Amniotic stem cell (primary cell): ENCODE data around the gene ACTG2.
"Not testable (repeated sequence)": the region's sequence is repeated elsewhere in the genome, so short reads cannot be mapped to it uniquely, and the experiment has no call there.

Experiments used
- DNase-seq: peaks from one replicate; lab custom pipeline; 2025; lab: John Stamatoyannopoulos, UW

ACTG2 gene

DNA sequence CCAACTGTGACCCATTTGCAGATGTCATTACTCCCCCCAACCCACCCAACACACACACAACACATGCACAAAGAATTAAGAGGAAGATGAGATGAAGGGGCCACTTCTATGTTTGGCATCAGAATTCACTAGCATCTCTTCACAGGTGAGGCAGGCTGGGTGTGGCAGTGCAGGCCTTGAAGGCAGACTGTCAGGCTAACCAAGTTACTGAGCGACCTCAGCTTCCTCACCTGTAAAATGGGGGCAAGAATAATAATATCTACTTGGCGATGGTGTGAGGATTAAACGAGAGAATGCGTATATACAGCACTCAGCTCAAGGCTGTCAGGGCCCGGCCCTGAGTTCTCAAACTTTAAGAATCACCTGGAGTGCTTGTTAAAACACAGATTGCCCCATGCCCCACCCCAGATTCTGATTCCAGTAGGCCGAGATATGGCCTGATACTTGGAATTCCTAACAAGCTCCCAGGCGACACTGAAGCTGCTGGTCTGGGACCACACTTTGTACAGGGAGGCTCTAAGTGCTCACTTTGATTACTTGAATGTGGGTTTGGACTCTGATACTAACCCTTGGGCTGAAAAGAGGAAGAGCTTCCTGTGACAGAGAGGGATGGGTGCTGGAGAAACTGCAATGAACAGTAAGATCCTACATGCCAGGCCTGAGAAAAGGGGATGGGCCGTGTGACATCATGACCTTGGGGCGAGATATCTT, 1.1 kb downstream of the ACTG2 start:
- DNase-seq: no peak

DNA sequence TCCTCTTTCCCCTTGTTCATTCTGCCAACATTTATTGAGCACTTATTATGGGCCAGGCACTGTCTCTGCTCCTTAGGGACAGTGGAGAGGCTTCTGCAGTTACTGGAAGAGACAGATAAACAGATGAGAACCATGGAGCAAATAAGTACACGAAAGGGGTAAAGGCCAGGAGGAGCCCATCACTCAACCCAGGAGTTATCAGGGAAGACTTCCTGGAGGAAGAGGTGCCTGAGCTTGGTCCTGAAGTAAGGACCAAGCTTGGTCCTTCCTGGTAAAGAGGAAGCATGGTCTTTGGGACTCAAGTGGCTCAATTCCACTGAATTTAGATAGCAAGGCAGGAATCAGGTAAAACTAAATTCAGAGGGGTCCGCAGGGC, 1.7 kb downstream of the ACTG2 start:
- no peak for DNase-seq

DNA sequence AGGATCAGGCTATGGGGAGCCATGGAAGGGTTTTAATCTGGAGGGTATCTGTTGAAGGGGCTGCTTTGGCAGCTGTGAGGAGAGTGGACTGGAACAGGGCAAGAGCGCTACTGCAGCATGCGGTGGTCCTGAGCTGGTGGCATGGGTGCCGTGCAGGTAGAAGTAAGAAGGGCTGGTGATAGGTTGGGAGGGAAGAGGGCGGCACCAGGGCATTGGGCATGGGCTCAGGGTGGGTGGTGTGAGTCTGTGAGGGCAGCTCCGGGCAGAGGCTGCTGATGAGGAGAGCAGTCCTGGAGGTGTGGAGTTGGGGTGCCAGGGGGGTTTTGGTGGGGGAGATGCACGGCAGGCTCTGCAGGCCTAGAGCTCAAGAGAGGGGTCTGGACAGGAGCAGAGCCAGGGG, 2.1 kb downstream of the ACTG2 start:
- no peak for DNase-seq

DNA sequence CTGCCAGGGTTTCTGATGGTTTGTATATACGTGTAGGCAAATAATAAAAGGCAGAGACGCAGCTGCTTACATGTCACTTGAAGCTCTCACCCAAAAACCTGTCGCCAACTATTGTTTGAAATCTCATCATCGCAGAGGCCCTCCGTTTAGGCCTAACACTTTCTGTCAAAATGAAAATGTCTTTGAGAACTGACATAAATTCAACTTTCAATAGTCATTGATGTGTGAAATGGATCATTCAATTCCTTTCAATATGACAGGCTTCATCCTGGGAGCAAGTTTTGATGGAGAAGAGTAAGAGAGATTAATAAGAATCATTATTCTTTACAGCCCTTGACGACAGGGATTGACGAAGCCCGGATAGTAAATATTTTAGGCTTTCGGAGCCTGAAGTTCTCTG, 2.7 kb downstream of the ACTG2 start:
- no peak for DNase-seq

DNA sequence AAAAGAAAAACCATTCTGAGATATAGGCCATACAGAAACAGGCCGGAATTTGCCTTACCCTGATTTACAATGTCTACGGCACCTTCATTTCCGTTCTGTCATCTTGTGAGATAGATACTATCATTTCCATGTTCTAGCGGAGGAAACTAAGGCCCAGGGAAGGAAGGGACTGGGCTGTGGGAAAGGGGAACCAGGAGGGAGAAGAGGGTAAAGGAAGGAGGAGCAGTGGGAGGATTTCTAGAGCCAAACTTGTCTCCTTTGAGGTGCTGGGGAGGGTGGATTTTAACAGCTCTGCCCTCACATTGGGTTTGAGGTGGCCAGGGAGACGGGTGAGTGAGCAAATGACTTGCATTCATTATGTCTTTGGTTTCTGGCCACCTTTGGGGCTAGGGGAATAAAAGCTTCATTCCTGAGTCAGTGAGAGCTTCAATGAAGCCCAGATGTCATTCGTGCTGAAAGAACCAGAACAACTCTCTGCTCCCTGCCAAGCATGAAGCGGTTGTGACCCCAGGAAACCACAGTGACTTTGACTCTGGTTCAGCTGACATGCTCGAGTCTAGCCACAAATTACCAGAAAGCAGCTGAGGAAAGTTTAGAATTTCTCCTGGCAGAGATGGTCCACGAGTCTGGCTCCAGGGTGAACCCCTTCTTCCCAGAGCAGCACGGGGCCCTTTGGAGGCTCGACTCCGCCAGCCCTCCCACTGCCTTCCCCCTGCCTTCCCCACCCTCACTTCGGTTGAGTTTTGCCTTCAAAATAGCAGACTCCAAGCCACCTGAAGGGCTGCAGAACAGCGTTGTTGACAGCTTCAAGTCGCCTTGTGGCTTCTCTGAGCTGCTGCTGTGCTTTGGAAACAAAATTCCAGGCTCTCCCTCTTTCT, 3.8 kb downstream of the ACTG2 start:
- DNase-seq: peak; percentile 40

DNA sequence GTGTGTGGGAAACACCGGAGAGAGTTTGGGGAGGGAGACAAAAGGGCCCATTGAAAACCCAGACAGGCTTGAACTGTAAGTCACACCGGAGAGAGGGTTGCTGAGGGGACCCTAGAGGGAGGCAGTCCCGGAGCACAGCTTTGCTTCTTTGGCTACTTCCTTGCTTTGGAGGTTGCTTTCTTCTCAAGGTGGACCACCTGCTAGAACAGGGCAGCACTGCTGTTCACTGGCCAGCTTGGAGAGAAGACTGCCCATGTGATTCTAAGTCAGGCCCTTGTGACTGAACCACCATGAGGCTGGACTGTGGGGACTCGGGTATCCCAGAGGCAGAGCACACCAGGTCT, 4.4 kb downstream of the ACTG2 start:
- no peak for DNase-seq

DNA sequence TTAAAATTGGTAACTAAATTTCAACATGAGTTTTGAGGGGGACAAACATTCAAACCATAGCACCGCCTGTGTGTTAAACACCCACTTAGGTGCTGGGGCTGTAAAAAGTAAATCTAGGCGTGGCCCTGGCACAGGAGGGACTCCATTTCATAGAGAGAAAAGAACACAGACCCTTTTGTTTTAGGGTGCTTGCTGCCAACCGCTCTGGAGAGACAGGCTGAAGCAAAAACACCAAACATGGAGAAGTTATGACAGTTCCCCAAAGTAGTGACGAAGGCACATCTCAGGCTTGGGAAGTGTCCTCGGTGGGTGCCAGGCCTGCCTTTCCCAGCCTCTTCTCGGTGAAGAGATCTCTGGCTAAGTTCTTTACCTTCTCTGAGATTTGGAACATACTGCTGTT, 5.1 kb downstream of the ACTG2 start:
- DNase-seq: no peak

DNA sequence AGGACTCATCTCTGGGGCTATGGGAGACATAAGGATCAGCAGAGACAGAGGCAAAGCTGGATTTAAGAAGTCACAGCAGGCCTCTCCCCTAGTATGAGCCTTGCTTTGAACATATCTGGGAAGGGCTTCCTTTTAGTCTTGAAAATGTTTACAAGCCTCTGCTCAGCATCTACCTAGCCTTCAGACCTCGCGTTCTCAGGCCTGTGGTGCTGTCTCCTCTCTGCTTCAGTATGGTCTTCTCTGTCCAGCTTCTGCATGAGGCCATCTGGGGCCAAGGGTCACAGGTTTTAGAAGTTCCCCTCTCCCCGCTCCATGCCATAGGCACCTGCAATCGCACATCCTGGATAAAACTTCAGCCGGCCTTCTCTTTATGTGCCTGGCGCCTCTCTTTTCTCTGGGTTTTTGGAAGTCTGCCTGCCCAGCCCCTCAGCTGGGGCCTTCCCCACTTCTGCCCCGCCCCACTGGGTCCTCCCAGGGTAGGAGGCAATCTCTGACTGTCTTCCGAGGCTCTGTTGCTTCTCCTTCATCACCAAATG, 7.1 kb downstream of the ACTG2 start:
- no peak for DNase-seq

DNA sequence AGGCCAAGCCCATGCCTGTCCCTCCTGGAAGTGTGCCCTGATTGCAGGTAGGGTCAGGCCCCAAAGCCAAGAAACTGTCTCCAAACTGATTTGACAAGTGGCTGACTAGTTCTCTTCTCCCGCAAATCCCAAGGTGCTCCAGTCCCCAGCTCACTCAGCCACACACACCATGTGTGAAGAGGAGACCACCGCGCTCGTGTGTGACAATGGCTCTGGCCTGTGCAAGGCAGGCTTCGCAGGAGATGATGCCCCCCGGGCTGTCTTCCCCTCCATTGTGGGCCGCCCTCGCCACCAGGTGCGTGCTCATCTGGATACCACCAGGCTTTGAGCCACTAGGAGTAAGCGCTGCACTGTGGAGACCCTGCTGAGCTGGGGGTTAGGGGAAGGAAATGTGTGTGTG, 8.3 kb downstream of the ACTG2 start:
- no peak for DNase-seq

DNA sequence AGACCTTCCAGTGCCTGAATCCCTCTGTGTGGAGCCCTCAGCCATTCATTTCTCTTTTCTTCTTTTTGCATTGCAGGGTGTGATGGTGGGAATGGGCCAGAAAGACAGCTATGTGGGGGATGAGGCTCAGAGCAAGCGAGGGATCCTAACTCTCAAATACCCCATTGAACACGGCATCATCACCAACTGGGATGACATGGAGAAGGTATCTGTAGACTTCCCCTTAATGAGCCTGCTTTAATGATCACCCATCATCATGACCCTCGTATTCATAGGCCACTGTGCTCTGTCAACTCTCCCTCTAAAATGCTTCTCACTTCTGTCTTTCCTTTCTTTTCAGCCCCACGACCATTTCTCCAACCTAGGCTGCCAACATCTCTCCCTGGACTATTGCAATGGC, 9.5 kb downstream of the ACTG2 start:
- no peak for DNase-seq

DNA sequence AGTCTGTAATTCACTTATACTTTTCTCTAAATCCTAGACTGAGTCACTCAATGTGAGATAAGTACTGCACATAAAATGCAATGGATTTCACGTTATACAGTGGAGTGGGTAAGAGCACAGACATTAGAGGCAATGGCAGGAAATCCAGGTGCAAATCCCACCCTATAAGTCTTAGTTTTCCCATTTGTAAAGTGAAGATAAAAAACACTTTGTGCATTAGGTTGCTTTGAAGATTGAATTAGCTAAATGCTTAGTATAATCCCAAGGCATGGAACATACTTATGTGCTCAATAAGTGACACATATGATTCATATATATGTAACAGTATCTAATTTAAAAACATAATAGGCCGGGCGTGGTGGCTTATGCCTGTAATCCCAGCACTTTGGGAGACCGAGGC, 10.5 kb downstream of the ACTG2 start:
- no peak for DNase-seq

DNA sequence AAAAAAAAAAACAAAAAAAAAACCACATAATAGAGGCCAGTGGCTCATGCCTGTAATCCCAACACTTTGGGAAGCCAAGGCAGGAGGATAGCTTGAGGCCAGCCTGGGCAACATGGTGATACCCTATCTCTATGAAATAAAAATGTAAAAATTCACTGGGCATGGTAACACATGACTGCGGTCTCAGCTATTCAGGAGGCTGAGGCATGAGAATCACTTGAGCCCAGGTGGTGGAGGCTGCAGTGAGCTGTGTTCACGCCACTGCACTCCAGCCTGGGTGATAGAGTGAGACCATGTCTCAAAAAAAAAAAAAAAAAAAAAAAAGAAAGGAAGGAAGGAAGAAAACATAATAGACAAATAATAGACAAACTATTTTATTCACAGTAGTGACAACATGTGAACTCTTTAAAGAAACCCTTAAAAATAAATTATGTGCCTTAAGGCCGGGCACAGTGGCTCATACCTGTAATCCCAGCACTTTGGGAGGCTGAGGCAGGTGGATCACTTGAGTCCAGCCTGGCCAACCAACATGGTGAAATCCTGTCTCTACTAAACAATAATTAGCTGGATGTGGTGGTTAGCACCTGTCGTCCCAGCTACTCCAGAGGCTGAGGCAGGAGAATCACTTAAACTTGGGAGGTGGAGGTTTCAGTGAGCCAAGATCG, 11.3 kb downstream of the ACTG2 start:
- not testable (repeated sequence) for DNase-seq

DNA sequence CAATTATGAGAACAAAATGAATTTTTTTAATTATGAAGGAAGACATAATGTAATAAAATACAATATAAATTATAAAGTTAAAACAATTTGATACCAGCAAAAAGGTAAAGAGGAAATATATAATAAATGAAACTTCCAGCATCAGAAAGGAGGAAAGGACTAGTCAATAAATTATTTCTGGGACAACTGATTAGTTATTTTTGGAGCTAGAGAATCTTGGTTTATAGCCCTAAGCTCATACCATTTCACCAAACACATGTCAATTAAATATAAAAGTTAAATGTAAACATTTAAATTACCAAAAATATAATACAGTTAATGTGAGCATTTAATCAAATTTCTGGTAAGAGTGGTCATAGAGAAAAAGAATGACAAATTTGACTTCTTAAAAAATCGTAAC, 12.1 kb downstream of the ACTG2 start:
- no peak for DNase-seq

DNA sequence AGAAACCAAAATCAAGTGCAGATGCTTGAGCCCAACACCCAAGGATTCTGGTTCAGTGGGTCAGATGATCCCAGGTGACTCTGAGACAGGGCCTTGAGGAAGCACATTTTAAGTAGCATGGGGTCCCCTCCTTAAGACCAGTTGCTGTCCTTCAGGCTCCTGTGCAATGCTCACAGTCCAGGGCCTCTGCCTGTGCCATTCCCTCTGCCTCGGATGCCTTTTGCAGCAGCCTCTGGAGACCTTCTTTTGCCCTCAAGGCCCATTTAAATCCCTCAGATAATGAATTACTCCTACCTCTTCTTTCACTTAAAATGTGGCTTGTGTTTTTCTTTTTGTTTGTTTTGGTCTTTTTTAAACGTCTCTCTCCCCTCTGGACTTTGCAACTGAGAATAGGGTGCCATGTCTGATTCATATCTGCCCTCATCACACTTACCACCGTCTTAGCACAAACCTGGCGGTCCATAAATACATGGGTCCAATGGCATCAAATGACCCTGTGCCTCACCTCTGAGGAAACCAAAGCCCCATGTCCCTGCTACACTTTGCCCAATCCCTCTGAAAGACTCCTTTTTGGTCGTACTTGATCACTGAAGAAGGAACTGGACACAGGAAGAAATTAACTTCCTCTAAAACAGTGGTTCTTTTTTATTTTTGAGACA, 14.2 kb downstream of the ACTG2 start:
- DNase-seq: no peak

DNA sequence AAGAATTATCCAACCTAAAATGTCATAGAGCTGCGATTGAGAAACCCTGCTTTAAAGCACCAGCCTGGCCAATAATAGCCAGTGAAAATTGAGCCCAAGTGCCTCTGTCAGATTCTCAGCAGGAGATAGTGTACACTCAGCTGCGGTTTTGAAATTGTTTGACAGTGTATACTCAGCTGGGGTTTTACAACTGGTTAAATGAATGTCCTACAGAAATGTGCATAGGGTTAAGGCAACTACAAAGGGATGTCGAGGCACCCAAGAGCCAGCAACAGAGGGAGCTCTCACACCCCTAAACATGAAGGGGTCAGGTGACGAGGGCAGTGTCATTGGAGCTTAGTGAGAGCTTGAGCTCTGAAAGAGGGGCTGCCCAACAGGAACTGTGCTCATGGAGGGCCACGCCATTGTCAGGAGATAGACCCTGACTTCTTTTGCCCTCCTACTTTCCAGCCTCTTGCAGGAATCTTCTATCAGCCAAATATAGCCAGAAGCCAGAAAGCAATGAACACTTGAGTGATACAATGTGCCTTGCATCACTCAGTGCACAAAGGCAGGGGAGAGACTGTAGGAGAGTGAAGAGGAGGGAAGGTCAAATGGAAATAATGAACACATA, 15.1 kb downstream of the ACTG2 start:
- DNase-seq: no peak

DNA sequence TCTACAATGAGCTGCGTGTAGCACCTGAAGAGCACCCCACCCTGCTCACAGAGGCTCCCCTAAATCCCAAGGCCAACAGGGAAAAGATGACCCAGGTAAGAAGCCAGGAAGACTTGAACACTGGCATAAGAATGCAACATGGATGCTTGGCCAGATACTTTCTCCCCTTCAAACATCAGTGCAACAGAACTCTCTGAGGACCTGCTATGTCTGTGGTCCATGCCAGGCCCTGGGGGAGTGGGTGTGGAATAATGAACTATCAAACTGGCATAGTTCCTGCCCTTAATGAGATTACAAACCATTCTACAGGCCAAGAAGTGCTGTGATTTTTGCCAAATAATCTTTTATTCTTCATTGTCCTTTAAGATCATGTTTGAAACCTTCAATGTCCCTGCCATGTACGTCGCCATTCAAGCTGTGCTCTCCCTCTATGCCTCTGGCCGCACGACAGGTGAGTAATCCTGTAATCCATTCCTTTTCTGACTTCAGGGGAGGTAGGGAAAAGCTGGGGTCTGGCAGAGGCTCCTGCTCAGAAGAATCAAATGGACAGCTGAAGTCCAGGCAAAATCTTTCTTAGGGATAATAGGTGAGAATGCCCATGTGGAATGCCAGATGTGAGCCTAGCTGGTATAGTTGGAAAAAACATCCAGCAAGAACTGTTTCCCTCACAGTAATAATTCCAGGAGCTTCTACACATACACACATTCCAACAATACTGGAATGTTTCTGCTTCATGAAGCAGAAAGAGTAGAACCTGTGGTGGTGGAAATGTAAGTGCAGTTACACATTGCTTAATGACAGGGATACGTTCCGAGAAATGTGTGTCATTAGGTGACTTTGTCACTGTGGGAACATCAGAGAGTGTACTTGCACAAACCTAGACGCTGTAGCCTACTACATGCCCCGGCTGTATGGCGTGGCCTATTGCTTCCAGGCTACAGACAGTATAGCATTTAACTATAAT, 16.2 kb downstream of the ACTG2 start:
- no peak for DNase-seq

DNA sequence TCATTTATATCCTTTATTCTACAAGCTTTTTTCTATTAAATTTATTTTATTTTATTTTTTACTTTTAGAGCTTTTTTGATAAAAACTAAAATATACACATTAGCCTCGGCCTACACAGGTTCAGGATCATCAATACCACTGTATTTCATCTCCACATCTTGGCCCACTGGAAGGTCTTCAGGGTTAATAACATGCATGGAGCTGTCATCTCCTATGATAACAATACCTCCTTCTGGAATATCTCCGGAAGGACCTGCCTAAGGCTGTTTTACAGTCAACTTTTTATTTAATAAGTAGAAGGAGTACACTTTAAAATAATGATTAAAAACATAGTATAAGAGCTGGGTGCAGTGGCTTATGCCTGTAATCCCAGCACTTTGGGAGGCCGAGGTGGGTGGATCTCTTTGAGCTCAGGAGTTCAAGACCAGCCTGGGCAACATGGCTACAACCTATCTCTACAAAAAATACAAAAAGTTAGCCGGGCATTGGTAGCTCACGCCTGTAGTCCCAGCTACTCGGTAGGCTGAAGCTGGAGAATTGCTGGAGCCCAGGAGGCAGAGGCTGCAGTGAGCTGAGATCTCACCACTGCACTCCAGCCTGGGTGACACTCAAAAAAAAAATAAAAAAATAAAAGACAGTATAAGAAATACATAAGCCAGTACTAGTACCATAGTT, 18.2 kb downstream of the ACTG2 start:
- DNase-seq: no peak

DNA sequence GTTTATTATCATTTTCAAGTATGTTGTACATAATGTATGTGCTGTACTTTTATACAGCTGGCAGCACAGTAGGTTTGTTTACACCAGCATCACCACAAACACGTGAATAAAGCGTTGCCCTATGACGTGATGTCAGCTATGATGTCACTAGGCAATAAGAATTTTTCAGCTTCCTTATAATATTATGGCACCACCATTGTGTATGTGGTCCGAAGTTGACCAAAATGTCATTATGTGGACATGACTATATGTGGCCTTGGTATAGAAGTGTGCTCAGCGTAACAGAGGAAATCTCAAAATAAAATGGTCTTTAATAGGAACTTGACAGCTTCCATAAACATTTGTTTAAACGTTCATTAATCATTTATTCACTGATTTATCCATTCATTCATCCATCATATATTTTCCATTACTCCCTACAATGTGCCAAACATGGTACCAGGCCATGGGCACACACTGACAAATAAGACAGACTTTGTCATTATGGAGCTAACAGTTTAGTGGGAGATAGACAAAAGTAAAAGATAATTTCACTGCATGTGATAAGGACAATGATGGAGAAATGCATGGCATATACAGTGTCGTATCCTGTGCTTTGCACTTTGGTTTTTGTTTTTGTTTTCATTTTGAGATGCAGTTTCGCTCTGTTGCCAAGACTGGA, 18.9 kb downstream of the ACTG2 start:
- no peak for DNase-seq

DNA sequence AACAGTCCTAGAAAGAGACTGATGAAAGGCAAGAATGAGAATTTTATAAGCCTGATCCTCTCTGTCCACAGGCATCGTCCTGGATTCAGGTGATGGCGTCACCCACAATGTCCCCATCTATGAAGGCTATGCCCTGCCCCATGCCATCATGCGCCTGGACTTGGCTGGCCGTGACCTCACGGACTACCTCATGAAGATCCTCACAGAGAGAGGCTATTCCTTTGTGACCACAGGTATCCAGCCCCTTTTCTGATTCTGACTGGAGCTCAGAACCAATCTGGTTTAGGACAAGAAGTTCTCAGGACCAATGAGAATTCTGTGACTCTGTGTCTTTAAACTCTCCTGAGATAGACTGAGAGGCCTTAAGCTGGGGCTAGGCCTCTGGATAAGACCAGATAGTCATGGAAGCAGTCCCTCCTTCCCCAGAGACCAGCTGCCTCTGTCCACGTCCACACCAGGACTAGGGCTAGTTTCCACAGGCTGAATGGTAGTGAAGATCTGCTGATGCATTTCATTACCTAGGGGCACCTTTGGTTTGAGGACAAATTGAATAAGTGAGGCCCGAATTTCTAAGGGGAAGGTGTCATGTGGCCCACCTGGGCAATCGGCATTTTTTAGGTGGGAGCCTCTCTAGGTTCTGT, 20.7 kb downstream of the ACTG2 start:
- DNase-seq: no peak
